Measurements from ENCODE around the gene HSD11B1. TPM values are rescaled to one million over a fixed set of nuclear protein-coding genes. Genes with fewer than 3 reads are reported as not detected.
A peak's percentile ranks its signal among the peaks of the same experiment; 100 is the strongest.

Gene HSD11B1
- polyA plus RNA-seq (2011; rRNA removed), result 4.5 and 4.7 TPM in 2 replicates
- 2.0 and 2.1 TPM in 2 replicates for polyA minus RNA-seq (2011; rRNA and poly(A)+ RNA removed)

DNA sequence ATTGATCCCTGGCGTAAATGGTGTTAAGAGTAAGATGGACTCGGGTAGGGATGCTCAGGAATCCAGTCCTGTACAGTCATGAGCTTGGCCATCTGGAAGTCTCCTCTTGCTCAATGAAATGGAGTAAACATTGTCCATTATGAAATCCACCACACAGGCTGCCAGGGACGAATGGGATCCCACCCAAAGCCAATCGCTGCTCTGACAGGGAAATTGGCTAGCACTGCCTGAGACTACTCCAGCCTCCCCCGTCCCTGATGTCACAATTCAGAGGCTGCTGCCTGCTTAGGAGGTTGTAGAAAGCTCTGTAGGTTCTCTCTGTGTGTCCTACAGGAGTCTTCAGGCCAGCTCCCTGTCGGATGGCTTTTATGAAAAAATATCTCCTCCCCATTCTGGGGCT, at the start of gene HSD11B1:
Gene HSD11B1, plus strand, starts transcription at position 263 of the 400 bp plus-strand sequence. Its CDS starts 97 bp downstream, at position 360.
- Histone ChIP-seq H3K4me3 (ENCODE audit: low read depth, low read length) (no peak within 1 kb of the TSS), H3K27ac (ENCODE audit: low read depth, low read length) (no peak within 1 kb of the TSS), H3K27me3 (ENCODE audit: control insufficient read depth, insufficient read depth, low read length) (peaks cover 4% of the 10 kb centered on the region), H3K9me3 (ENCODE audit: control insufficient read depth, insufficient read depth, low read length) (no peaks in the 10 kb centered on the region)
- CTCF ChIA-PET, result interaction anchor here (0.5 to 2.0 kb wide), 9 partner anchors 10 to 1430 kb away, joined by 3 to 13 read pairs (median 5); no protein-coding TSS in a partner anchor
- POLR2A ChIA-PET, result interaction anchor here (0.7 to 1.0 kb wide), 3 partner anchors 10 to 80 kb away, joined by 3 read pairs; no protein-coding TSS in a partner anchor
- peak; percentile 86 for DNase-seq (ENCODE audit: low read depth, low spot score)
- TF ChIP-seq, protein P1, sequence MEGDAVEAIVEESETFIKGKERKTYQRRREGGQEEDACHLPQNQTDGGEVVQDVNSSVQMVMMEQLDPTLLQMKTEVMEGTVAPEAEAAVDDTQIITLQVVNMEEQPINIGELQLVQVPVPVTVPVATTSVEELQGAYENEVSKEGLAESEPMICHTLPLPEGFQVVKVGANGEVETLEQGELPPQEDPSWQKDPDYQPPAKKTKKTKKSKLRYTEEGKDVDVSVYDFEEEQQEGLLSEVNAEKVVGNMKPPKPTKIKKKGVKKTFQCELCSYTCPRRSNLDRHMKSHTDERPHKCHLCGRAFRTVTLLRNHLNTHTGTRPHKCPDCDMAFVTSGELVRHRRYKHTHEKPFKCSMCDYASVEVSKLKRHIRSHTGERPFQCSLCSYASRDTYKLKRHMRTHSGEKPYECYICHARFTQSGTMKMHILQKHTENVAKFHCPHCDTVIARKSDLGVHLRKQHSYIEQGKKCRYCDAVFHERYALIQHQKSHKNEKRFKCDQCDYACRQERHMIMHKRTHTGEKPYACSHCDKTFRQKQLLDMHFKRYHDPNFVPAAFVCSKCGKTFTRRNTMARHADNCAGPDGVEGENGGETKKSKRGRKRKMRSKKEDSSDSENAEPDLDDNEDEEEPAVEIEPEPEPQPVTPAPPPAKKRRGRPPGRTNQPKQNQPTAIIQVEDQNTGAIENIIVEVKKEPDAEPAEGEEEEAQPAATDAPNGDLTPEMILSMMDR (IDR thresholded peaks at IDR 0.05; ENCODE audit: low read depth, low read length), result no peak

DNA sequence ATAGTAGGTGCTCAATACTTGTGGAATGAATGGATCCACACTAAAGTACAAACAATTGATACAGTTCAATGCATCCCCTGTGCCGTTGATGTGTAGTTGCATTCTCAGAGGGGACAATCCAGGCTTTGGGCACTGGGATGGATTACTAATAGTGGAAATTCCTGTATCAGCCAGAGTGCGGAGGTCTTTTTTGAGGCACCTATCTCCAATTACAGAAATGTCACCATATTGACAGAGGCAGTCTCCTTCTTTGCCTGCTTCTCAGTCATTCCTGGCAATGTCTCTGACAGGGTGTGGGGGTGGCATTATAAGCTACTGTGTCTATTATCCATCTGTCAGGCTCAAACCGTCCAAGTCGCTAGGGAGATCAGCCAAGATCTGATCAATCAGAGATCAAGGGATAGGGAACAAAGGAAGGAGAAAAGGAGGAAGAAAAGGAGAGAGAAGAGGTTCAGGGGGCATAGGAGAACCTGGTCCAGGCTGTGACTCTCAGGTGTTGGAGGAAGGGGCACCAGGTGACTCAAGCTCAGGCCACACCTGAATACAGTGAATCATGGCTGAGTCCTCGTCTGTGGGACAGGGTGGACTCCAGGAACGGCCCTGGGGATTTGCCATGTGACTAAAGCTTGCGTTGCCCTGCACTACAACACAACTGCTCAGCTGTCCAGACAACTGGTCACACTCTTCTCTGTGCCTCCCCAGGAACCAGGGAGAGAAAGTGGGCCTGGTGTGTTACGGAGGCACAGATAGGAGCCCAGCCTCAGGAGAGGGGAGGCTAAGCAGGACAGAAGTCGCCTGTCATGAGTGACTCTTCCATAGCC, 49.0 kb upstream of the HSD11B1 start:
- DNase-seq (ENCODE audit: low read depth, low spot score), result no peak
- CTCF ChIA-PET, result interaction anchor here (1.3 kb wide), 1 partner anchor 28 kb away, joined by 3 read pairs; no protein-coding TSS in a partner anchor
- Histone ChIP-seq H3K9me3 (ENCODE audit: control insufficient read depth, insufficient read depth, low read length) (no peaks in the 10 kb centered on the region), H3K4me3 (ENCODE audit: low read depth, low read length) (no peak overlapping the region), H3K27me3 (ENCODE audit: control insufficient read depth, insufficient read depth, low read length) (no peaks in the 10 kb centered on the region), H3K27ac (ENCODE audit: low read depth, low read length) (no peak overlapping the region)
- TF ChIP-seq, protein P1 (IDR thresholded peaks at IDR 0.05; ENCODE audit: low read depth, low read length), result no peak
- POLR2A ChIA-PET, result no interaction called here

DNA sequence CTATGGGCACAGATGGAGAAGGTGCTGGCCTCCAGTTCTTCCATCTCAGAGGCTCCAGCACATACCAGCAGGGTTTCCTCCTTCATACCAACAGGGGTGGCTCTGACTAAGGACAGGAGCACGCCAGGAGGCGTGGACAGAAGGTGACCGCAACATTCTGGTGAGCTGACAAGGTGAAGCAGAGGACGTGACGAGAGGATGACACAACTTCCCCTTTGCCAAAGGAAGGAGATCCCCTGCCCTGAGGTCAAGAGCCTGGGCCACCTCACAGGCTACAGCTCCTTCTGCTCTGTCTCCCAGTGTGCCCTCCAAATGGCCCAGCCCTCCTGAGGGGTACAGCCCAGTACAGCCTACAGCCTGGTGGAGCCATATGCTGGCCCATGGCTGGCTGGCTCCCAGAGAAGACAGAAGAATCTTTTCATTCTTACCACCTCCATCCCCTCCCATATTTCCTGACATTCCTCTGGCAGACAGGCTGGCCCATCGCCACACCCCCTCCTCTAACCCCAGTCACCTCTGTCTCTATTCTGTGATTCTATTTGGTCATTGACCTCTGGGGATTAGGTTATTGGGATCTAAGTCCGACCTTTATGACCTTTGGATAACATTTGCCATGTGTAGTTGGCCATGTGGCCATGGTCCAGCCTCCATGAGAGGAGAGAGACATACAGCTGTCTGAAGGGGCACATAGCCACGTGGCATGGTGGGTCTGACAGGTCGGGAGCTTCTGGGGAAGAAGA, 47.3 kb upstream of the HSD11B1 start:
- CTCF ChIA-PET, result interaction anchor here (1.2 to 1.9 kb wide), 3 partner anchors 7 to 81 kb away, joined by 3 to 4 read pairs (median 4); no protein-coding TSS in a partner anchor
- H3K27ac ChIP-seq (ENCODE audit: low read depth, low read length), result no peak overlapping the region
- POLR2A ChIA-PET, result interaction anchor here (1.2 kb wide), 1 partner anchor 8 kb away, joined by 3 read pairs; no protein-coding TSS in a partner anchor

DNA sequence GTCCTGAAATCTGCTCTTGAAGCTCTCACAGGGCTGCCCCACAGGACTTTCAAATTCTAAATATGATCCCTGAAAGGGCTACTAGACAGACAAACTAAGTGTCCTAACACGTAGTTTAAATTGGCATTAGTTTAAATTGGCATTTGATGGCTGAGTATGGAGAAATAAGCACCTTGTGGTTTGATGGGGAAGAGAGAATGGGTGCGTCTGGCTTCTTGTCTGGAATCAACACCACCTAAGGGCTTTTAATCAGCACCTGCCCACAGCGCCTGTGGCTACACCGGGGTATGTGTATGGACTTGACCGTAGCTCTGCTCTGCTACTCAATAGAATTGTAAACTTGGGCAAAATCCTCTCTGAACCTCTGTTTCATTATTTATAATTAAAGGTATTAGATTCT, 46.7 kb upstream of the HSD11B1 start:
- no peak for DNase-seq (ENCODE audit: low read depth, low spot score)
- no peak overlapping the region for H3K4me3 ChIP-seq (ENCODE audit: low read depth, low read length)
- H3K27me3 ChIP-seq (ENCODE audit: control insufficient read depth, insufficient read depth, low read length), result no peaks in the 10 kb centered on the region
- no peak overlapping the region for H3K27ac ChIP-seq (ENCODE audit: low read depth, low read length)
- TF ChIP-seq, protein P1 (IDR thresholded peaks at IDR 0.05; ENCODE audit: low read depth, low read length), result no peak
- POLR2A ChIA-PET, result interaction anchor here (0.9 to 1.2 kb wide), 2 partner anchors 9 to 18 kb away, joined by 3 to 5 read pairs; partner anchors contain the start of gene G0S2
- CTCF ChIA-PET, result interaction anchor here (1.2 to 1.9 kb wide), 3 partner anchors 8 to 82 kb away, joined by 3 to 4 read pairs (median 4); no protein-coding TSS in a partner anchor
- no peaks in the 10 kb centered on the region for H3K9me3 ChIP-seq (ENCODE audit: control insufficient read depth, insufficient read depth, low read length)

More for the DNA sequence above, 47.3 kb upstream of the HSD11B1 start:
- DNase-seq (ENCODE audit: low read depth, low spot score), result no peak
- no peak overlapping the region for H3K4me3 ChIP-seq (ENCODE audit: low read depth, low read length)
- TF ChIP-seq, protein P1 (IDR thresholded peaks at IDR 0.05; ENCODE audit: low read depth, low read length), result no peak
- H3K9me3 ChIP-seq (ENCODE audit: control insufficient read depth, insufficient read depth, low read length), result no peaks in the 10 kb centered on the region
- H3K27me3 ChIP-seq (ENCODE audit: control insufficient read depth, insufficient read depth, low read length), result no peaks in the 10 kb centered on the region

All from AG04450 (cell line).